Tibial artery (tissue), 4 donors: Measurements from ENCODE around the gene GDPGP1.

ENCODE experiments used
- DNase-seq, 2 donors: peaks; one replicate each; pipeline ENCODE4 v3.0.0-alpha.2; 2019
- H3K27ac ChIP-seq, 2 donors: fragments of 200-600 bp; sonication (generic) in 1 of 2; 1 replicate in 1 of 2; 2 replicates in 1 of 2; pipeline ENCODE4 v1.5.1; 2018 to 2019; ENCODE audit warnings: mild to moderate bottlenecking in 1 of 2
- H3K27me3 ChIP-seq, 2 donors: fragments of 200-600 bp; sonication (generic) in 1 of 2; one replicate each; pipeline versions ENCODE4 v1.5.1 to v1.6.0; 2016 to 2019
- H3K36me3 ChIP-seq, 3 donors: fragments of 200-600 bp; sonication (generic) in 2 of 3; one replicate each; pipeline ENCODE4 v1.5.1; 2016 to 2019; ENCODE audit warnings: mild to moderate bottlenecking in 2 of 3
- H3K4me1 ChIP-seq, 4 donors: fragments of 200-600 bp; sonication (generic) in 2 of 4; 1 replicate in 3 of 4; 2 replicates in 1 of 4; pipeline ENCODE4 v1.5.1; 2016 to 2019
- H3K4me3 ChIP-seq, 2 donors: fragments of 200-600 bp; sonication (generic) in 1 of 2; 1 replicate in 1 of 2; 2 replicates in 1 of 2; pipeline ENCODE4 v1.5.1; 2018 to 2019; ENCODE audit warnings: mild to moderate bottlenecking in 2 of 2
- H3K9me3 ChIP-seq, 3 donors: fragments of 200-600 bp; sonication (generic) in 1 of 3; one replicate each; pipeline ENCODE4 v1.5.1; 2016 to 2019
- CTCF ChIP-seq, 2 experiments: fragments of 200-600 bp in 1 of 2; fragments of 450-650 bp in 1 of 2; IDR thresholded peaks; one replicate each; pipeline ENCODE4 v1.5.1; 2017 to 2019; ENCODE audit warnings: antibody characterized with exemption in 2 of 2, mild to moderate bottlenecking in 1 of 2, moderate library complexity in 1 of 2
- intact Hi-C: fragments of 100-400 bp; cut with DNase I; formaldehyde crosslinking; loops from one replicate; pipeline ENCODE4 v1.15.0; 2023; ENCODE audit warnings: low total_unique reads

Gene GDPGP1

DNA sequence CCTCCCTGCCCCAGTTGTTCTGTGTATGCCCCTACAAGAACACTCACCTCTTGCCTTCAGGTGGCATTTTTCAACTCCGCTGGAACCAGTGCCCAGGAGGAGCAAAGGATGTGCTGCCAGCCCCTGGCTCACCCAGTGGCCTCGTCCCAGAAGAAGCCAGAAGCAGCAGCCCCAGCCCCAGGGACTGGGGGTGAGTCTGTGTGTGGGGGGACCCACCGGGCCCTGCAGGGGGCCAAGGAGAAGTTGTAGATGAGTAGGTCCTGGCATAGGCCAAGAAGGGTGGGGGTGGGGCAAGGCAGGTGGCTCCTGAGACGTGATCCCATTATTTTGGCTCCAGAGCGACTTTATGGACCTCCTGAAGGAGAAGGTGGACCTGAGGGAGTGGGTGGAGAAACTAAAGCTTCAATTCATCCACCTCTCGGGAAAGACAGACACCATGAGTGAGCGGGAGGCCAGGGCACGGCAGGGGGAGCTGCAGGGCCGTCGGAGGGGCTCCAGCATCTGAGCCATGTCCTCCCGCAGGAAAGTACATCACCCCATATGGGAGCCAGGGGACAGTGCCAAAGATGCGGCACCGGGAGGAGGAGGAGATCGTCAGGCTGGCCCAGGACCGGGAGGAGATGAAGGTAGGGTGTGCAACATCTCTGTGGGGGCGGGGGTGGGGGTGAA, 60.7 kb downstream of the GDPGP1 start:
- Histone ChIP-seq H3K4me3 (peak overlapping the region; percentile 35 to 50), H3K4me1 (peaks cover 0 to 65% (median 14%) of the 10 kb centered on the region in 4 donors), H3K9me3 (no peaks in the 10 kb centered on the region), H3K27me3 (no peaks in the 10 kb centered on the region), H3K27ac (peak overlapping the region; percentile 56 to 87), H3K36me3 (no peaks in the 10 kb centered on the region)
- DNase-seq = peak in 1 of 2 donors; percentile 78
- intact Hi-C loops = loop anchor here (10.0 kb wide), 1 partner anchor 190 kb away; no protein-coding TSS in a partner anchor
- peak; percentile 28 to 37 for TF ChIP-seq CTCF (IDR thresholded peaks at IDR 0.05)

GRCh38 chr15:90295270-90295648, 61.2 kb downstream of the GDPGP1 start:
- Histone ChIP-seq H3K9me3 (no peaks in the 10 kb centered on the region), H3K4me1 (peaks cover 0 to 66% (median 15%) of the 10 kb centered on the region in 4 donors), H3K27ac (peak overlapping the region; percentile 56 to 87), H3K36me3 (no peaks in the 10 kb centered on the region), H3K4me3 (peak overlapping the region; percentile 35 to 50), H3K27me3 (no peaks in the 10 kb centered on the region)
- intact Hi-C loops = loop anchor here (10.0 kb wide), 1 partner anchor 190 kb away; no protein-coding TSS in a partner anchor
- no peak for TF ChIP-seq CTCF (IDR thresholded peaks at IDR 0.05)
- DNase-seq = no peak
